Activated CD4-positive, alpha-beta T cell treated with anti-CD3 and anti-CD28 coated beads for 36 hours (primary cell): Measurements from ENCODE around the gene THADA. TPM values are rescaled to one million over a fixed set of nuclear protein-coding genes. Genes with fewer than 3 reads are reported as not detected.

Source experiments
- ATAC-seq: fragments of 200-7000 bp; cut with Tn5 transposase; one replicate; pipeline ENCODE4 v1.10.0; 2021; ENCODE audit warnings: mild to moderate bottlenecking, moderate library complexity
- CTCF ChIA-PET: fragments of 350-600 bp; sonication (Branson Sonifier 250); formaldehyde crosslinking; loops from one replicate; lab custom pipeline; 2021; ENCODE audit warnings: antibody characterized with exemption; lab: Charles Lee
- POLR2A ChIA-PET: fragments of 350-600 bp; sonication (Branson Sonifier 250); formaldehyde crosslinking; loops from one replicate; lab custom pipeline; 2021; ENCODE audit warnings: antibody characterized with exemption, inconsistent platforms; lab: Charles Lee
- DNase-seq: peaks from one replicate; pipeline ENCODE4 v3.0.0-alpha.2; 2020
- H3K27ac Mint-ChIP-seq: one replicate; pipeline ENCODE4 v1.8.0; 2021; ENCODE audit warnings: mixed read lengths
- H3K27me3 Mint-ChIP-seq: one replicate; pipeline ENCODE4 v1.8.0; 2021; ENCODE audit warnings: mixed read lengths
- H3K36me3 Mint-ChIP-seq: one replicate; pipeline ENCODE4 v1.8.0; 2021; ENCODE audit warnings: low read depth, mixed read lengths
- H3K4me1 Mint-ChIP-seq: one replicate; pipeline ENCODE4 v1.8.0; 2021; ENCODE audit warnings: mixed read lengths
- H3K4me3 Mint-ChIP-seq: one replicate; pipeline ENCODE4 v1.8.0; 2021; ENCODE audit warnings: mild to moderate bottlenecking, moderate library complexity, mixed read lengths
- H3K9me3 Mint-ChIP-seq: one replicate; pipeline ENCODE4 v1.8.0; 2021; ENCODE audit warnings: low read depth, mixed read lengths
- intact Hi-C, 2 experiments: fragments of 100-400 bp; cut with DNase I in 1 of 2; cut with micrococcal nuclease in 1 of 2; formaldehyde crosslinking; loops; one replicate each; pipeline versions ENCODE4 v1.14.2 to v1.15.1; 2022 to 2024; cut with DNase I, micrococcal nuclease
- total RNA-seq, 2 experiments: library from RNA; stranded (reverse); gene quantifications; one replicate each; pipeline ENCODE4 v1.2.3, GENCODE V29; 2021

THADA gene
- total RNA-seq, 2 experiments from 2014 or later: 32.5 to 36.6 TPM

DNA sequence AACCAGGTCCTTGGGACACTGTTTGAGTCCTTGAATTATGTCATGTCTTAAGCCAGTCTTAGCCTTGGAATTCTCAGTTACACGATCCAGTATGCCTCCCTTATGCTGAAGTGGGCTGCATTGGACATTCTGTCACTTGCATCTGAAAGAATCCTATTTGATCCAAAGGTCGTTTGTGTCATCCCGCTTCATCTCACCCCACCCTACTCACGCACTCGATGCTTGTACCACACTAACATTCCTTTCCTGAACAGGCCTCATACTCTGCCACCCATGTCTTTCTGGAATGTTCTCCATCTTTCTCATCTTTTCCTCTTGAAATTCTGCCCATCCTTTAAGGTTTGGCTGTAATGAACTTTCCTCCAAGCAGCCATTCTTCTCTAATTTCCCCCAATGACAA is 341.5 kb downstream of the THADA start:
- DNase-seq (no peak), ATAC-seq (no peak)
- no peak overlapping the region for H3K4me3 Mint-ChIP-seq
- no peaks in the 10 kb centered on the region for H3K27me3 Mint-ChIP-seq
- H3K36me3 Mint-ChIP-seq: peaks cover 10% of the 10 kb centered on the region
- H3K4me1 Mint-ChIP-seq: no peaks in the 10 kb centered on the region
- ChIA-PET CTCF (no interaction called here), POLR2A (interaction anchor here (0.6 kb wide), 1 partner anchor 243 kb away, joined by 4 read pairs; no protein-coding TSS in a partner anchor)
- no peaks in the 10 kb centered on the region for H3K9me3 Mint-ChIP-seq
- peak overlapping the region; percentile 17 for H3K27ac Mint-ChIP-seq
- intact Hi-C loops: no loop called here

DNA sequence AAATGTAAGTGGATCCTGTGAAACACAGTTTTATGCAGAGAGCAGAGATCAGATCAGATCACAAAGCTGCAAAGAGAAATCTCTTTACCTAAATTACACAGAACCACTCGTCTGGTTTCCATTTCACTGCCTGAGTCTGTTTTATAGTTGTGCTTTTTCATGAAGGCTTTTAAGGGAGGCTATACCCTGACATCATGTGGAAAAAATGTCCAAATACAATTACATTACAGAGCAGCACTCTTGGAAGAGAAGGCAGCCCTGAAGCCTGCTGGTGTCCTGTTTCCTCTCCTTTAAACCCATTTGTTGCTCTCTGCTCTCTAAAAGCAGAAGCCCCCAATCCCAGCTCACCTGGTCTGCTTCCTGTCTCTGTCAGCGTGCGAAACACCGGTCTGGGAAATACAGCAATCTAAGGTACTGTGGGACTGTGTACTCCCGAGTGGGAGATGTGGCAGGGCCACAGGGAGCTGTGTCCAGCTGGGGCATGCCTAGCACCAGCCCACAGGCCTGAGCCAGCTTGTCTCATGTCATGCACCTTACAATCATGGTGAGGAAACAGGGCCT is 344.6 kb downstream of the THADA start:
- ChIA-PET POLR2A (no interaction called here), CTCF (no interaction called here)
- H3K4me3 Mint-ChIP-seq: no peak overlapping the region
- intact Hi-C loops: no loop called here
- H3K36me3 Mint-ChIP-seq: peaks cover 7% of the 10 kb centered on the region
- DNase-seq (no peak), ATAC-seq (no peak)
- no peaks in the 10 kb centered on the region for H3K9me3 Mint-ChIP-seq
- H3K4me1 Mint-ChIP-seq: no peaks in the 10 kb centered on the region
- no peak overlapping the region for H3K27ac Mint-ChIP-seq
- H3K27me3 Mint-ChIP-seq: no peaks in the 10 kb centered on the region

DNA sequence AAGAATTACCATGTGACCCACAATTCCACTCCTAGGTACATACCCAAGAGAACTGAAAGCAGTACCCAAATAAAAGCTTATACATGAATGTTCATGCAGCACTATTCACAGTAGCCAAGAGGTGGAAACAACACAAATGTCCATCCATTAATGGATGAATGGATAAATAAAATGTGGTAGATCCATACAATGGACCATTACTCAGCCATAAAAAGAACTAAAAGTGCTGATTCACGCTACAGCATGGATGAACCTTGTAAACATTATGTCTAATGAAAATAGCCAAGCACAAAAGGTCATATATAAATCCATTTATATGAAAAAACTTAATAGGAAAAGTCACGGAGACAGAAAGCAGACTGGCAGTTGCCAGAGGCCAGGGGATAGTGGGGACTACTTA is 345.8 kb downstream of the THADA start:
- Mint-ChIP-seq H3K27ac (no peak overlapping the region), H3K27me3 (no peaks in the 10 kb centered on the region), H3K4me1 (no peaks in the 10 kb centered on the region), H3K4me3 (no peak overlapping the region), H3K36me3 (peaks cover 5% of the 10 kb centered on the region), H3K9me3 (no peaks in the 10 kb centered on the region)
- CTCF ChIA-PET: interaction anchor here (1.2 kb wide), 1 partner anchor 122 kb away, joined by 6 read pairs; no protein-coding TSS in a partner anchor
- POLR2A ChIA-PET: interaction anchor here (0.6 kb wide), 1 partner anchor 10 kb away, joined by 3 read pairs; no protein-coding TSS in a partner anchor
- ATAC-seq: no peak
- DNase-seq: no peak
- intact Hi-C loops: no loop called here

DNA sequence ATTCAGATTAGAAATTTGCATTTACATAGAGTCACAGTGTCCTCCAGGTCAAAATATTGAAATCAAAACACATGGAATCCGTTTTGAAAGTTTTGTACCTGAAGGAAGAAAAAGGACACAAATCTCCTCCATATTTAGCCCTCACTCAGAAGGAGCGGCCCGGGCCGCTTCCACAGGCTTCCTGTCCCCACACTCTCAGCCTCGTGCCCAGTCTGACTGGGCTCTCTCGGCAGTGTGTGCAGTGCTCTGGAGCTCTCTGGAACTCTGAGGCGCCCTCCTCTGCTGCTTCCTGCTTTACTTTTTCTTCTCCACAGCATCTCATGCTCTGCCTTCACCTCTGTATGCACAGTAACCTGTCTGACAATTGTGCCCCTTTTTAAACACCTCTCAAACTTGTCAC is 347.2 kb downstream of the THADA start:
- CTCF ChIA-PET: interaction anchor here (1.1 to 1.2 kb wide), 2 partner anchors 120 to 235 kb away, joined by 3 to 6 read pairs; no protein-coding TSS in a partner anchor
- H3K9me3 Mint-ChIP-seq: no peaks in the 10 kb centered on the region
- DNase-seq: no peak
- H3K4me3 Mint-ChIP-seq: no peak overlapping the region
- H3K36me3 Mint-ChIP-seq: no peaks in the 10 kb centered on the region
- H3K27me3 Mint-ChIP-seq: no peaks in the 10 kb centered on the region
- POLR2A ChIA-PET: no interaction called here
- ATAC-seq: no peak
- peak overlapping the region; percentile 7 for H3K27ac Mint-ChIP-seq
- no peaks in the 10 kb centered on the region for H3K4me1 Mint-ChIP-seq
- intact Hi-C loops: no loop called here

DNA sequence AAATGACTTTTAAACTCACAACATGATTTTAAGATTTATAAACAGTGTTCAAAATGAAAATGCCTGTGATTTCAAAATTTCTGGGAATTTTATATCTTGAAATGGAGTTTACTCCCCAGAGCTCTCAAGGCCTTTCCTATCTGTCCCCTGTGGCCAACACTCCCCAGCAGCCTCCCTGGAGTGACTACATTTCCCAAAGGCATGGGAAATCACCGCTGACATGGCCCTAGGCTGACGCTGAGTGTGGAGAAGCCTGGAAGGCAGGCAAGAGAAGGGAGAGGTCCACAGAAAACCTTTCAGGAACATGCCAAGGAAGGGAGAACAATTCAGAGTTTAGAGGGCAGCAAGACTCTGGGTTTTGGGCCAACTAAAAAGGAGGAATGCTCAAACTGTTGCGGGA is 349.2 kb downstream of the THADA start:
- Mint-ChIP-seq H3K27ac (no peak overlapping the region), H3K9me3 (no peaks in the 10 kb centered on the region), H3K4me1 (no peaks in the 10 kb centered on the region), H3K27me3 (no peaks in the 10 kb centered on the region), H3K36me3 (no peaks in the 10 kb centered on the region), H3K4me3 (no peak overlapping the region)
- DNase-seq: no peak
- ATAC-seq: no peak
- POLR2A ChIA-PET: no interaction called here
- intact Hi-C loops: no loop called here
- CTCF ChIA-PET: interaction anchor here (0.6 kb wide), 1 partner anchor 120 kb away, joined by 3 read pairs; no protein-coding TSS in a partner anchor

DNA sequence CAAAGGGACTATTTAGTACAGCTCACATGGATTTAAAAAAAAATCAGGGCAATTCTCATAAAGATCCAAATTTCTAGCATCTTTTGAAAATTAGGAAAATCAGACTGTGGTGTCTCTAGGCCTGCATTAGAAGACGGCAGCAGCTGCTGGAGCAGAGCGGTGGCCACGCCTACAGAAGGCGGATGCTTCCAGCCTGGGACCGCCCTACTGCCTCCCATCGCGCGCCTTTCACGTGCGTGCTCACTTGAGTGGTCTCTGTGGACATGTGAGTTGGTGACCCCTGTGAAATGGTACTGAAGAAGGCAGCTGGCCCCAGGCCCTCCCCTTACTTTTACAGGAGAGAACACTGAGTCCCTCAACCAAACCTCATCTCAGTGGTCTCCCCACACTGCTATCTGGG is 354.3 kb downstream of the THADA start:
- no peaks in the 10 kb centered on the region for H3K36me3 Mint-ChIP-seq
- CTCF ChIA-PET: interaction anchor here (1.5 to 1.9 kb wide), 2 partner anchors 13 to 267 kb away, joined by 3 to 6 read pairs; no protein-coding TSS in a partner anchor
- intact Hi-C loops: no loop called here
- H3K27ac Mint-ChIP-seq: peak overlapping the region; percentile 1
- ATAC-seq (no peak), DNase-seq (no peak)
- no peak overlapping the region for H3K4me3 Mint-ChIP-seq
- POLR2A ChIA-PET: no interaction called here
- peaks cover 10% of the 10 kb centered on the region for H3K4me1 Mint-ChIP-seq
- H3K27me3 Mint-ChIP-seq: no peaks in the 10 kb centered on the region
- no peaks in the 10 kb centered on the region for H3K9me3 Mint-ChIP-seq

DNA sequence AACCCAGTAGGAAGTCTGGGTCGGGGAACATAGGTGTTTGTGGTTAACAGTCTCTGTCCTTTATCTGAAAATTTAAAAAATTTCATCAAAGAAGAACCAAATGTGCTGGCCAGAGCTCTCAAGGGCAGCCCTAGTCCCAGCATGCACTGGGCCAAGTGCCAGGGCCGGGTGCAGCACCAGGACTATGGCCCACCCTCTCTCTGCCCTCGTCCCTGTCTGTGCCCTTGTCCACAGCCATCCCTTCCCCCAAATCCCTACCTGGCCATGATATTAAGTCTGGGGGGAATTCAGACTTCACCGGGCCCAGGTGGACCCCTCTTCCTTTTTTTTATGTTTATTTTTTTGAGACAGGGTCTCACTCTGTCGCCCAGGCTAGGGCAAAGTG is 355.1 kb downstream of the THADA start:
- no peak for ATAC-seq
- no peak overlapping the region for H3K27ac Mint-ChIP-seq
- DNase-seq: no peak
- H3K9me3 Mint-ChIP-seq: no peaks in the 10 kb centered on the region
- intact Hi-C loops: no loop called here
- no peaks in the 10 kb centered on the region for H3K27me3 Mint-ChIP-seq
- CTCF ChIA-PET: interaction anchor here (0.5 to 1.9 kb wide), 3 partner anchors 12 to 266 kb away, joined by 3 to 6 read pairs (median 3); no protein-coding TSS in a partner anchor
- no peak overlapping the region for H3K4me3 Mint-ChIP-seq
- POLR2A ChIA-PET: interaction anchor here (0.6 kb wide), 1 partner anchor 9 kb away, joined by 3 read pairs; no protein-coding TSS in a partner anchor
- no peaks in the 10 kb centered on the region for H3K36me3 Mint-ChIP-seq
- peaks cover 10% of the 10 kb centered on the region for H3K4me1 Mint-ChIP-seq

DNA sequence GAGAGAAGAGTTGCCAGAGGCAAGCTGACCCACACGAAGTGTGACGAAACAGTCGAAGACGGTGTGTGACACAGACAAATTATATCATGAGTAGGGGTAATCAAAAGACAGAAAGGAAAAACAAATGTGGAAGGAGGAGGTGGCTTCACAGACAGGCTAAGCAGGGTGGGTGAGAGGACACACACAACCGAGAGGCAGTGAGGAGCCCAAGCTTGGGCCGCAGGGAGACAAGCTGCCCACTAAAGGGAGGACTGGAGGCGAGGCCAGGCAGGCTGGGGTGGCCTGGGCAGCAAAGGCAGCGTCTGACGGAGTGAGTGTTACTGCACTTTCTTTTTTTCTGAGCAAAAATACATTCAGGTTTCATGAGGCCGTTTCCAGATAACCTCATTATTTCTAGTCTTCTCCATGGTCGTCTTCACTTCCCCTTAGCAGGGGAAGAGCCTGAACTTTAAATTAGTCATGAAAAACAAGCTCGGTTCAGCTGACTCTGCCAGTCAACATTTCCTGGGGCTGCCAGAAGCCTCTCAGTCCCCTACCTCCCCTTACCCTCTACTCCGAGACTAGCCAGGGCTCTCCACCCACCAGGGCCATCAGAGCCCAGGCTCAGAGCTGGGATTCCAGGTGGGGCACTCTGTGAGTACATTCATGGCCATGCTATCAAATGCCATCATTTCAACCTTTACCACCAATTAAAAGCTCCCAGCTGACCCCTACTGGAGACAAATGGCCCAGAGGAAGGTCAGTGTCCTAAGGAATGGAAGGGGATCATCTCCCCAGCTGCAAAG is 355.7 kb downstream of the THADA start:
- Mint-ChIP-seq H3K27ac (no peak overlapping the region), H3K4me3 (no peak overlapping the region), H3K27me3 (no peaks in the 10 kb centered on the region), H3K36me3 (no peaks in the 10 kb centered on the region), H3K4me1 (peaks cover 10% of the 10 kb centered on the region), H3K9me3 (no peaks in the 10 kb centered on the region)
- DNase-seq (no peak), ATAC-seq (no peak)
- ChIA-PET POLR2A (interaction anchor here (0.6 kb wide), 1 partner anchor 10 kb away, joined by 3 read pairs; no protein-coding TSS in a partner anchor), CTCF (interaction anchor here (0.5 to 1.9 kb wide), 3 partner anchors 12 to 266 kb away, joined by 3 to 6 read pairs (median 3); no protein-coding TSS in a partner anchor)
- intact Hi-C loops: no loop called here

DNA sequence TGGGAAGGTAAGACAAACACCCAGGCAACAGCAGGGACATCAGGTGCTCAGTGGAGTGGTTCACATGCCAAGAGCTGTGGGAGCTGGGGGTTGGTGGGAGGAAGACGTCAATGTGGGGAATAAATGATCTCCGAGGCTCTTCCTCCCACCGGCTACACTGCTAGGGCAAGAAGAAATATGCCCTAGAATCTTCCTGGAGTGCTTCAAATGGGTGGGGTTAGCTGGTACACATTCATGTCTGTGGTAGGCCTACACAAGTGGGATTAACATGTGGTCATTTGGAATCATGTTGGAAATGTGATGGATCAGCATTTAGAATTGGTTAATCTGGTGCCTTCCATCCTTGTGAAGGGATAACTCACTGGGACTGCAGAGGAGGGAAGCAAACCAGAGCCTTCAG is 357.0 kb downstream of the THADA start:
- H3K4me1 Mint-ChIP-seq: peaks cover 10% of the 10 kb centered on the region
- H3K36me3 Mint-ChIP-seq: no peaks in the 10 kb centered on the region
- DNase-seq (no peak), ATAC-seq (no peak)
- H3K9me3 Mint-ChIP-seq: no peaks in the 10 kb centered on the region
- no peak overlapping the region for H3K4me3 Mint-ChIP-seq
- ChIA-PET POLR2A (no interaction called here), CTCF (interaction anchor here (0.6 to 1.2 kb wide), 3 partner anchors 10 to 411 kb away, joined by 3 read pairs; no protein-coding TSS in a partner anchor)
- H3K27ac Mint-ChIP-seq: no peak overlapping the region
- intact Hi-C loops: no loop called here
- H3K27me3 Mint-ChIP-seq: no peaks in the 10 kb centered on the region

DNA sequence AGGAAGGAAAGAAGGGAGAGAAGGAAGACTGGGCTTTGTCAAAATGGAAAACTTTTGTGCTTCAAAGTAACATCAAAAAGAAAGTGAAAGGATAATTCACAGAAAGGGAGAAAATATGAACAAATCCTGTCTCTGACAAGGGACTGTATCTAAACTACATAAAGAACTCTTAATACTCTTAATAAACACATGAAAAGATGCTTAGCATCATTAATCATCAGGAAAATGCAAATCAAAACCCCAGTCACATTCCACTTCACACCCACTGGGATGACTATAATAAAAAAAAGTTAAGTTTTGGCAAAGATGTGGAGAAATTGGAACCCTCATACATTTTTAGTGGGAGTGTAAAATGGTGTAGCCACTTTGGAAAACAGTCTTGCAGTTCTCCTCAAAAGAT is 357.7 kb downstream of the THADA start:
- ATAC-seq (no peak), DNase-seq (no peak)
- H3K27ac Mint-ChIP-seq: no peak overlapping the region
- H3K36me3 Mint-ChIP-seq: no peaks in the 10 kb centered on the region
- no peaks in the 10 kb centered on the region for H3K9me3 Mint-ChIP-seq
- intact Hi-C loops: no loop called here
- H3K27me3 Mint-ChIP-seq: no peaks in the 10 kb centered on the region
- POLR2A ChIA-PET: no interaction called here
- H3K4me1 Mint-ChIP-seq: peaks cover 10% of the 10 kb centered on the region
- CTCF ChIA-PET: interaction anchor here (0.6 kb wide), 1 partner anchor 15 kb away, joined by 3 read pairs; no protein-coding TSS in a partner anchor
- H3K4me3 Mint-ChIP-seq: no peak overlapping the region

DNA sequence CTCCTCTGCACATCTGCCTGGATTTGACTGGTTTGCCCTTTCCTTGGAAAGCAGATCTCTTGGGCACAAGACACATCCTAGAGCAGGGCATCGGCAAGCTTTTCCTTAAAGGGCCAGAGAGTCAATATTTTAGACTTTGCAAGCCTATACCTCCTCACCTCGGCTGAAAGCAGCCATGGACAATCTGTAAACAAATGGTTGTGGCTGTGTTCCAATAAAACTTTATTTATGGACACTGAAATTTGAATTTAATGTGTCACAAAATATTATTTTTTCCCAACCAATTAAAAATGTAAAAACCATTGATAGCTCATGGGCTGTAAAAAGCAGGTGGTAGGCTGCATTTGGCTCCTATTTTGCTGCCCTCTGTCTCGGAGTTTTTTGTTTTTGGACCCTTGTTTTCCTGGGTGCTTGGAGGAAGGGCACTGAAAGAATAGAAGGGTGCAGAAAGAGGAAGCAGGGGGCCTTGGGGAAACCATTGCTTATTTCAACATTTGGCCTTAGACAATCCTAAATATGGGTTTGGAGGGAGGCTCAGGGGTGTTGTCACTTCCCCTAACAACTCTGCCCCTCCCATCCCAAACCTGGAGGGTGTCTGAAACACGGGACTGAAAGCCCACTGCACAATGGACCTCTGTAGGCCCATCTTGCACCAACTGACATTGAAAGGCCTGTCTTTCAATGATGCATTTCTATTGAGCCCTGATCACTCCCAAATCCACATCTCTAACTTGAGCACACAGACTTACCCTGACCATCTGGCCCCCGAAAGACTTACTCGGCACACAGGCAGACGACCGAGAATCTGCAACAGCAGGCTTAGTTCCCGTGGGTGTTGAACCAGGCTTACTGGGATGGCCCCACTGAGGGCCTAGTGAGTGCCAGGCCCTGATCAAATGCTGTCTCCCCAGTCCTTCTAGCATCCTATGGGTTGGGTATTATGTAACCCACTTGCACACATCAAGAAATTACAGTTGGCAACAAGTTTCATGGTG is 362.3 kb downstream of the THADA start:
- Mint-ChIP-seq H3K9me3 (no peaks in the 10 kb centered on the region), H3K4me3 (no peak overlapping the region), H3K27me3 (no peaks in the 10 kb centered on the region), H3K27ac (no peak overlapping the region), H3K4me1 (peaks cover 21% of the 10 kb centered on the region), H3K36me3 (peaks cover 3% of the 10 kb centered on the region)
- POLR2A ChIA-PET: no interaction called here
- DNase-seq (no peak), ATAC-seq (no peak)
- intact Hi-C loops: no loop called here
- CTCF ChIA-PET: interaction anchor here (0.6 to 0.9 kb wide), 2 partner anchors 99 to 107 kb away, joined by 3 to 4 read pairs; no protein-coding TSS in a partner anchor
